GM19193 (cell line): ENCODE results near the gene ANKS3.

Source experiments
- POLR2A ChIP-seq: IDR thresholded peaks from 4 replicates; pipeline ENCODE4 v1.6.1; 2011; ENCODE audit not compliant: insufficient read depth, insufficient read length; ENCODE audit errors: extremely low read depth

ANKS3 gene

GRCh38 chr16:4734063-4734729 lies at the start of gene ANKS3, which contains the start of gene DNAAF8:
TSS of gene ANKS3 (minus strand) at chr16:4734271. CDS start at chr16:4730149, 4,122 bp downstream.
TSS of gene DNAAF8 (plus strand) at chr16:4734537. CDS start at chr16:4736515, 1,978 bp downstream.
- peak; percentile 66 for TF ChIP-seq POLR2A

DNA sequence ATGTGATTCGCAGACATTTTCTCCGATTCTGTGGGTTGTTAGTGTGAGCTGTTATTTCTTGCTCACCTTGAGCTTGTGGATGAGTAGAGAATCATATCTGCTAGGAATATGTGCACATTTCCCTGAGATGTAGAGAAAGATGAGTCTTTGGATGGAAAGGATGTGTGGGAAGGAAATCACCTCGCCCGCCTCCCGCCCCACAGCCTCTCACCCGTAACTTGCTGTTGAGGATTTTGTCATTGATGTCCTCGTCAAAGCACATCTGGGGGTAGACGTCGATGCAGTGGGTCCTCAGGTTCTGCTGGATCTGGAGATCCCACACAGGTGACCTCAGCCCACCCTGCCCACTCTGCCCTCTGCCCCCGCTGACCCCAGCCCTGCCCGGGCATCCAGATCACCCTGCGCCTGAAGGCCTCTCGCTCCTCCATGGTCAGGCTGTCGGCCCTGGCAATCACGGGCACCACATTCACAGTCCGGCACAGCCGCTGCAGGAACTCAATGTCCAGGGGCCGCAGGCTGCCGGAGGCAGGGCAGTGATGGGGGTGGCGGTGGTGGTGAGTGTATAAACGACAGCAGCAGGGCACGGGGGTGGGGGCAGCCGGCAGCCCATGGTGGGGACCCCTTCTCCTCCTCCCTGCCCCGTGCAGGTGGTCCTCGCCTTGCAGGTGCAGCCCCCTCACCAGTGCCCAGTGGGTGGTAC lies 49.3 kb upstream of the ANKS3 start:
- no peak for TF ChIP-seq POLR2A

DNA sequence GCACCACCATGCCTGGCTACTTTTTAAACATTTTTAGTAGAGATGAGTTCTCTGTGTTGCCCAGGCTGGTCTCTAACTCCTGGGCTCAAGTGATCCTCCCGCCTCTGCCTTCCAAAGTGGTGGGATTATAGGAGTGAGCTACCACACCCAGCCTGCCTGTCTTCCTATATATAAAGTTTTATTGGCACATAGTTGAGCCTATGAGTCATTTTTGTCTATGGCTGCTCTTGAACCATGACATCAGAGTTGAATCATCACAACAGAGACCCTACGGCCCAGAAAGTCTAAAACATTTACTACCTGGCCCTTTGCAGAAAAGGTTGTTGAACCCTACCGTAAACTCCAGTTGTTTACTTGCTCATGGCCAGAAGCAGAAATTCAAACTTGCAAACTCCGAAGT lies 46.2 kb upstream of the ANKS3 start:
- no peak for TF ChIP-seq POLR2A

DNA sequence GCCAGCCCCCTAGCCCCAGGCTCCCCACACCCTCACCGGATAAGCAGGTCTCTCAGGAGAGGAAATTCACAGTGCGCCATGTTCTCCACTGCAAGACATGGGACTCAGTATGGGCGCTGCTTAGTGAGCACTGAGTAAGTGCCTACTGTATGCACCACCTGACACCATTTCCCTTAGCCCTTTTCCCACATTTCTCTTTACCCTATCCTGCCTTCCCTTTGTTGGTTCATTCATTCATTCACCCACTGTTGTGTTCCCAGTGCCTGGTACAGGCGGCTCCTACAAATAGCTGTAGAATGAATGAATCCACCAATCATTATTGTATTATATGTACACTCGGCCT lies 44.0 kb upstream of the ANKS3 start:
- no peak for TF ChIP-seq POLR2A

DNA sequence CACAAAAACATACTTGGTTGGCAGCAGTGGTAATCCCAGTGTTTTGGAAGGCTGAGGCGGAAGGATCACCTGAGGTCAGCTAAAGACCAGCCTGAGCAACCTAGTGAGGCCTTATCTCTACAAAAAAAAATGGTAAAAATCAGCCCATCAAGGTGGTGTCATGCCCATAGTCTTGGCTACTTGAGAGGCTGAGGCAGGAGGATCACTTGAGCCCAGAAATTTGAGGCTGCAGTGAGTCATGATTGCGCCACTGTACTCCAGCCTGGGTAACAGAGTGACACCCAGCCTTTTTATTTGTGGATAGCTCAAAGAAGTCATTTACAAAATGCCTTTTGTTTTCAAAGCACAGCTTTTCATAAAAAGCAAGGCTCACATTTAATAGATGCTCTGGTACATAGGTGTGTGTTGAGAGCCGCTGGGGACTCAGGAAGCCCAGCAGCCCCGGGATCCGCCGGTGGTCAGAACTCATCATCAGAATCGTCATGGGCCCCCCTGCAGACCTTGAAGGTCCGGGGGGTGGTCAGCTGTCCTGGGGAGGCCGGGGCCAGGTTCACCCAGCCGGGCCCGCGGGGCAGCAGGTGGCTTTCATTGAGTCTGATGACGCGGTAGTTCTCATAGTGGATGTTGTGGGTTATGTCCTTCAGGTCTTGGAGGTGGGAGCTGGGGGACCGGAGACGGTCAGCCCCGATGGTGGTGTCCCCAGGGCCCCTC lies 43.4 kb upstream of the ANKS3 start:
- no peak for TF ChIP-seq POLR2A

- no peak for TF ChIP-seq POLR2A
These were observed 42.2 kb upstream of the ANKS3 start for GRCh38 chr16:4776141-4776705.

- TF ChIP-seq POLR2A = no peak
These were observed 40.9 kb upstream of the ANKS3 start for GRCh38 chr16:4775005-4775404.

DNA sequence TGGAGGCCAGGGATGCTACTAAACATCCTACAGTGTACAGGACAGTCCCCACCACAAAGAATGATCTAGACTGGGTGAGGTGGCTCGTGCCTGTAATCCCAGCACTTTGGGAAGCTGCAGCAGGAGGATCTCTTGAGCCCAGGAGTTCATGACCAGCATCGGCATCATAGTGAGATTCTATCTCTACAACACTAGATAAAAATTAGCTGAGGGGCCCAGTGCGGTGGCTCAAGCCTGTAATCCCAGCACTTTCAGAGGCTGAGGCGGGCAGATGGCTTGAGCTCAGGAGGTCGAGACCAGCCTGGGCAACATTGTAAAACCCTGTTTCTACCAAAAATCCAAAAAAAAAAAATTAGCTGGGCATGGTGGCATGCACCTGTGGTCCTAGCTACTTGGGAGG lies 38.3 kb upstream of the ANKS3 start:
- no peak for TF ChIP-seq POLR2A

DNA sequence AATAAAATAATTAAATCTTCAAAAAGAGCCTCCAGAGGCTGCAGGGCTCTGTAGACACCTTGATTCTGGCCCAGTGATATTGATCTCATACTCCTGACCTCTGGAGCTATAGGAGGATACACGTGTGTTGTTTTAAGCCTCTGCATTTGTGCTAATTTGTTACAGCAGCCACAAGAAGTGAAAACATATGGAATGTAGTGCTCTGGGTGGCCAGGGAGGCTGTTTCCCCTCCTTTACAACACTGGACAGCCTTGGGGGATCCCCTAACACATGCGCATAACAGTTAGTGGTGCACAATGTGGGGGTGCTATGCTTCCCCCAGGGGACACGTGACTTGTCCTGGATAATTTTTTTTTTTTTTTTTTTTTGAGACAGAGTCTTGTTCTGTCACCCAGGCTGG lies 37.6 kb upstream of the ANKS3 start:
- no peak for TF ChIP-seq POLR2A

DNA sequence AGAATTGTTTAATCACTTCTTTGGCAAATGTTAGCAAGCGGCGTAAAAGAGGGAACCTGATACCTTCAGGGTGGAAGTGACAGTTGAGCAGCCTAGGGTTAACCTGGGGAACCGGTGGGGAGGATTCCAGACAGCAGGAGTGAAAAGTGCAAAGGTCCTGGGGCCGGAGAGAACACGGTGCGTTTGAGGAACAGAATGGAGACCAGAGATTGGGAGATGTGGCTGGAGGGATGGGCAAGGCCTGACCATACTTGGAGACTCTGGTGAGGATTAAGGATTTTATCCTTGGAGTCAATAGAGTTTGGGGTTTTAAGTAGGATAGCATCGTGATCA lies 35.2 kb upstream of the ANKS3 start:
- no peak for TF ChIP-seq POLR2A

GRCh38 chr16:4768549-4769305 lies 34.7 kb upstream of the ANKS3 start:
- peak; percentile 80 for TF ChIP-seq POLR2A

DNA sequence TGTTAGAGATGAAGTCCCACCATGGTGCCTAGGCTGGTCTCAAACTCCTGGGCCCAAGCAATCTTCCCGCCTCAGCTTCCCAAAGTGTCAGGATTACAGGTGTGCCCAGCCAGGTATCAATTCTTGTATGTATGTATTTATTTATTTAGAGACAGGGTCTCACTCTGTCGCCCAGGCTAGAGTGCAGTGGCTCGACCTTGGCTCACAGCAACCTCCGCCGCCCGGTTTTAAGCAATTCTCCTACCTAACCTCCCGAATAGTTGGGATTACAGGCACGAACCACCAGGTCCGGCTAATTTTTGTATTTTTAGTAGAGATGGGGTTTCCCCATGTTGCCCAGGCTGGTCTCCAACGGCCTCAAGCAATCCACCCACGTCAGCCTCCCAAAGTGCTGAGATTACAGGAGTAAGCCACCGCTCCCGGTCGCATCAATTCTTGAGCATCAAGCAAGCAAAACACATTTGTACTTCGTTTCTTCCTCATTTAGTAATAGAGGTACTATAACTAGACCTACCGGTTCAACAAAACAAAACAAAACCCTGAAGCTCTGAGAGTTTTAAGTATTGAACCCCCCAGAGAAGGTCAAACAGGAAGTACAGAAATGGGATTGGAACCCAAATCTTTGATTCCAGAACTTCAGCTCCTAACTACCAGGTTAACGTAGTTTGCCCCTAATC lies 33.9 kb upstream of the ANKS3 start:
- TF ChIP-seq POLR2A = no peak

DNA sequence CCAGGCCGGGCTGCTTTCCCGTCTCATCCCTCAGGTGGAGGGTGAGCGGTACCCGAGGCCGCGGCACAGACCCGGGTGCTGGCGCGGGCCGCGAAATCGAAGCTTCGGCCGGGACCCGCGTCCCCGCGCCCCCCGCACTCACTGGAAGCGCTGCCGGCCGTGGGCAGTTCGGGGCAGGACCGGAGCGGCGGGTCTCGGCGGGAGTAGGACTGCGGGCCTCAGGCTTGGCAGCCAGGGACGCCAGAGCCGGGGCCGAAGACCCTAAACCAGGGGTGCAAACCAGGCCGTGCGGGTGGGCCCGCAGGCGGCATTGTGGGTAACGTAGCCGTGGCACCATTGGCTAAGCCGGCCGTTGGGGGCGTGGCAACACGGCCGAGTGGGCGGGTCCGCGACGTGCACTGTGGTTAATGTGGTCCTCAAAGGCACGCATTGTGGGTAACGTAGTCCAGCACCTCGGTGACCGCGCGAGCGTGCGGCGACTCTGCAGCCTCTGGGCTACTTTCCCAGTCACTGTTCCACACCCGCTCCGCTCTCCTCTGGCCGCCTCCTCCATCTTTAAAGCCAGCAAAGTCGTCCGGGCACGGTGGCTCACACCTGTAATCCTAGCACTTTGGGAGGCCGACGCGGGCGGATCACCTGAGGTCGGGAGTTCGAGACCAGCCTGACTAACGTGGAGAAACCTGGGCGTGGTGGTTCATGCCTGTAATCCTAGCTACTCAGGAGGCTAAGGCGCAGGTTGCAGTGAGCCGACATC lies 33.0 kb upstream of the ANKS3 start, which contains the start of gene ZNF500:
ZNF500 (minus strand) TSS at position 288 of the 754 bp plus-strand sequence. CDS start 1,184 bp downstream, outside the sequence.
- peak; percentile 68 for TF ChIP-seq POLR2A

DNA sequence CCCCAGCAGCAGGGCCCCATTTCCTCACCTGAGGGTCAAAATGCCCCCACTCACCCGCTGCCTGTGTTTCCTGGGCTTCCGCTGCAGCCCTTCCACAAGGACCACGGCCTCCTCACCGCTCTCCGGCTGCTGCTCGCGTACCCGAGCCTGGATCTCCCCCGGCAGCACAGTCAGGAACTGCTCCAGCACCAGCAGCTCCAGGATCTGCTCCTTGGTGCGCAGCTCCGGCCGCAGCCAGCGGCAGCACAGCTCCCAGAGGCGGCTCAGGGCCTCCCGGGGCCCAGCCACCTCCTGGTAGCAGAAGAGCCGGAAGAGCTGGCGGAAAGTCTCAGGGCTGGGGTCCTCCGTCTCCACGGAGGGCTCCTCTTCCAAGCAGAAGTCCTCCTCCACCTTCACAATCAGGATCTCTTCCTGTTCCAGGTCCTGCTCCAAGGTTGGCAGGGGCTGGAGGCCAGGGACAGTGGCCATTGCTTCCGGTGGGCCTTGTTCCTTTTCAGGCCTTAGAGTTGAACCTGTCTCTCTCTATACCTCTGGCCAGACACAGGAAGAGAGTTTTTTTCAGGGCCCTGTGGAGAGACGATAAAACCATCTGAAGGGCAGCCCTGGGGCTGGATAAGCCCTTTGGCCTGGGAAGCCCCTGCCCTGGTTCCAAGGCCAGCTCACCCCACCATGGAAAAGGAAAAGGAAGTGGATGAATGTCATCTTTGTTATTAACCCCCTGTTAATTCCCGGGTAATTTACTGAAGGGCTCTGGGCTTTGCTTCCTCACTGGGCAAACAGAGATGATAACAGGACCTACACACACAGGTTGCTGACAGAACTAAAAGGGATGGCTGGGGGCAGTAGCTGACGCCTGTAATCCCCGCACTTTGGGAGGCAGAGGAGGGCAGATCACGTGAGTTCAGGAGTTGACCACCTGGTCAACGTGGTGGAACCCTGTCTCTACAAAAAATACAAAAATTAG lies 31.7 kb upstream of the ANKS3 start:
- no peak for TF ChIP-seq POLR2A
